A375 (cell line): ENCODE results near the gene SRRM4. TPM values are rescaled to one million over a fixed set of nuclear protein-coding genes. Genes with fewer than 3 reads are reported as not detected.

Experiments
- total RNA-seq: library from RNA; depleted of rRNA; stranded (reverse); fragments of >200 nt; shearing (Covaris generic); gene quantifications from 2 replicates; pipeline ENCODE4 v1.2.3, GENCODE V29; 2014; rRNA removed

The SRRM4 gene, protein sequence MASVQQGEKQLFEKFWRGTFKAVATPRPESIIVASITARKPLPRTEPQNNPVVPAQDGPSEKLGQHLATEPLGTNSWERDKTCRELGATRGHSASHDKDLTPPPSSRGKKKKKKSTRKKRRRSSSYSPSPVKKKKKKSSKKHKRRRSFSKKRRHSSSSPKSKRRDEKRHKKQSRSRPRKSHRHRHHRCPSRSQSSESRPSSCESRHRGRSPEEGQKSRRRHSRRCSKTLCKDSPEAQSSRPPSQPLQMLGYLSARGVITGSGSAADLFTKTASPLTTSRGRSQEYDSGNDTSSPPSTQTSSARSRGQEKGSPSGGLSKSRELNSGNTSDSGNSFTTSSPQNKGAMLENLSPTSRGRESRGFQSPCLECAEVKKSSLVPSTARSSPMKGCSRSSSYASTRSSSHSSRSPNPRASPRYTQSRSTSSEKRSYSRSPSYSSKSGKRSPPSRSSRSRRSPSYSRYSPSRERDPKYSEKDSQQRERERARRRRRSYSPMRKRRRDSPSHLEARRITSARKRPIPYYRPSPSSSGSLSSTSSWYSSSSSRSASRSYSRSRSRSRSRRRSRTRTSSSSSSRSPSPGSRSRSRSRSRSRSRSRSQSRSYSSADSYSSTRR
- total RNA-seq, result not detected in 2 replicates

DNA sequence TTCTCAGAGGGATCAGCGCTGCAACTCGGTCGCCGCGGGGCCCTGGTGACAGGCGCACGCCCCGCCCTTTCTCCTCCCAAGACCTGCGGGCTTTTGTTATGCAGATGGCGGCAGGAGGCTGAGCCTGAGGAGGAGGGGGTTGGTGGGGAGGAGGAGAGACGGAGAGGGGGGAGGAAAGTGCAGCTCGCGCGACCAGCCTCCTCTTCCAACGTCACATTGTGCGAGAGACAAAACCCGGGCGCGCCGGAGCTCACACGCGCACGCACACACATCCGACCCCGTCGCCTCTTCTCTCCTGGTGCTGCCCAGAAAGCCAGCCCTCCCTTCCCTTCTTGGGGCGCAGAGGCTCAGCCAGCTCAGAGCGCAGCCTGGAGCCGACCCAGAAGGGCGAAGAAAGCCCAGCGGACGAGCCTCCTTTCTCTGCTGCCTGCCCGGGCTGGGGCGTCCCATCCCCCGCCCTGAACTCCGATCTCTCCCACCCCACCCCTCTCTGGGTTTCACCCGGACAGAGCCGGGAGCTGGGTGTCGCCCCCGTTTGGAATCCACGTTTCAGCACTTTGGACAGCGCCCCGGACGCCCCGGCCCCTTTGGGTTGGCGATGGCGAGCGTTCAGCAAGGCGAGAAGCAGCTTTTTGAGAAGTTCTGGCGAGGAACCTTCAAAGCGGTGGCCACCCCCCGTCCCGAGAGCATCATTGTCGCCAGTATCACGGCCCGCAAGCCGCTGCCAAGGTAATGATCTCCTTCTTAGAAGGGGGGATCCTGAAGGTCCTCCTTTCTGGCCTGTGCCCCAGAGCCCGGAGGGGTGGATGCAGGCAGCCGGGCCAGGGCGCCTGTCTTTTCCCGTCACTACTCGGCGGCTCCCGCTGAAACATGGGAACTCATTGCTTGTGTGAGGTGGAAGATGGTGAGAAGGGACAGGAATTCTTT lies at the start of gene SRRM4:
Gene SRRM4 (plus strand): TSS at position 257 of the 927 bp plus-strand sequence. CDS start 342 bp downstream, at position 599.

DNA sequence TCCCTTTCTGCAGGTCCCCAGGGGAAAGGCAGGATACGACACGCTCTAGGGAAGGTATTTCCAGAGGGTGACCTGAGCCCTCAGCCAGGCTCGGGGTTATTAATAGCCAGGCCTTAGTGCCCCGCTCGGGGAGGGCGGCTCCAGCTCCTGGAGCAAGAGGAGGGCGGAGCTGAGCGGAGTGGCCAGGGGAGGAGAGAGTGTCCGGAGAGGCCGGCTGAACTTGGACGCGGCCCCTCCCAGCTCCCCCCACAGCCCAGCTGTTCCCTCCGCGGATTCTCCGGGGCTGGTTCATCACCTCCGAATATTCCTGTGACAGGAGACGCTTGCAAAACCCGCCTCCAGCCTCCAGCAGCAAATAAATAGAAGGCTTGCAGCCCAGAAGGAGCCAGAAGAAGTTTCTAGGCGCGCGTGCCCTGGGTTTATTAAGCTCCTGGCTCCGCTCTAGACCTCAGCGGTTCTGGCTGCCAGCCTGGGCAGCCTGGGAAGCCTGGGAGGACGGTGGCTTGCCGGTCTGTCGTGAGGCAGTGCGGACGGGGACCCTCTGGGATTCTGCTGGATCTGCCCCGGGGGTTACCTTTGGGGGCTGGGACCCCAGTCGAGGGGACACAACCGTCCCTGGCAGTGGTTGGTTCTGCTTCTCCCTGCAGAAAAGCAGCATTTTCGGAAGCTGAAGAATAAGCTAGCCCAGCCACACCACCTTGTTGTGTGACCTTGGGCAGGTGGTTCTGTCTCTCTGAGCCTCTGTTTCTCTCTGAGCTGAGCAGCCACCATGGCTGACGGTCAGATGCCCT lies 197.4 kb downstream of the SRRM4 start, which contains the start of gene HSPB8:
Gene HSPB8 (plus strand): TSS at position 388 of the 791 bp plus-strand sequence. CDS start 382 bp downstream, at position 770.

Other genes with a start within 250 kb of the SRRM4 start
- gene HSPB8, start 197.4 kb downstream of the SRRM4 start, total RNA-seq, result 2.4 and 2.9 TPM in 2 replicates